ENCODE measurements around the gene FOXP4. TPM values are rescaled to one million over a fixed set of nuclear protein-coding genes. Genes with fewer than 3 reads are reported as not detected.

Gene FOXP4
- total RNA-seq, 1 donor from 2014 or later, result 0.82 TPM

GRCh38 chr6:41579088-41579610 lies 33.0 kb downstream of the FOXP4 start:
- FAIRE-seq, result no peak

GRCh38 chr6:41580690-41581089 lies 34.5 kb downstream of the FOXP4 start:
- DNase-seq (ENCODE audit: low spot score in 2 of 2), result no peak
- no peak for FAIRE-seq

More at GRCh38 chr6:41579088-41579610, 33.0 kb downstream of the FOXP4 start:
- DNase-seq (ENCODE audit: low spot score in 2 of 2), result no peak

- FAIRE-seq (no peak), DNase-seq (ENCODE audit: low spot score in 2 of 2) (peak in 1 of 2 donors; percentile 51)
These were observed 35.3 kb downstream of the FOXP4 start for GRCh38 chr6:41581381-41581991.

- FAIRE-seq (no peak), DNase-seq (ENCODE audit: low spot score in 2 of 2) (no peak)
These were observed 36.4 kb downstream of the FOXP4 start for GRCh38 chr6:41582540-41582939.

- DNase-seq (ENCODE audit: low spot score in 2 of 2) (no peak), FAIRE-seq (no peak)
These were observed 37.4 kb downstream of the FOXP4 start for GRCh38 chr6:41583565-41583964.

- FAIRE-seq (no peak), DNase-seq (ENCODE audit: low spot score in 2 of 2) (no peak)
These were observed 38.0 kb downstream of the FOXP4 start for GRCh38 chr6:41584205-41584604.

- no peak for FAIRE-seq
- no peak for DNase-seq (ENCODE audit: low spot score in 2 of 2)
These were observed 38.6 kb downstream of the FOXP4 start for GRCh38 chr6:41584668-41585205.

- no peak for DNase-seq (ENCODE audit: low spot score in 2 of 2)
- no peak for FAIRE-seq
These were observed 39.4 kb downstream of the FOXP4 start for GRCh38 chr6:41585605-41586004.

- no peak for FAIRE-seq
- DNase-seq (ENCODE audit: low spot score in 2 of 2), result peak in 1 of 2 donors; percentile 44
These were observed 40.2 kb downstream of the FOXP4 start for GRCh38 chr6:41586252-41587007.

- DNase-seq (ENCODE audit: low spot score in 2 of 2) (no peak), FAIRE-seq (no peak)
These were observed 41.1 kb downstream of the FOXP4 start for GRCh38 chr6:41587131-41587879.

GRCh38 chr6:41588111-41588510 lies 41.9 kb downstream of the FOXP4 start:
- FAIRE-seq (no peak), DNase-seq (ENCODE audit: low spot score in 2 of 2) (peak in 1 of 2 donors; percentile 44)

GRCh38 chr6:41589223-41589622 lies 43.0 kb downstream of the FOXP4 start:
- FAIRE-seq (no peak), DNase-seq (ENCODE audit: low spot score in 2 of 2) (no peak)

GRCh38 chr6:41589636-41590622 lies 43.7 kb downstream of the FOXP4 start:
- FAIRE-seq (no peak), DNase-seq (ENCODE audit: low spot score in 2 of 2) (no peak)

GRCh38 chr6:41591122-41591521 lies 44.9 kb downstream of the FOXP4 start:
- DNase-seq (ENCODE audit: low spot score in 2 of 2) (no peak), FAIRE-seq (no peak)

GRCh38 chr6:41591859-41592502 lies 45.8 kb downstream of the FOXP4 start:
- FAIRE-seq (no peak), DNase-seq (ENCODE audit: low spot score in 2 of 2) (peak; percentile 79 to 88)

- DNase-seq (ENCODE audit: low spot score in 2 of 2), result no peak
These were observed 47.2 kb downstream of the FOXP4 start for GRCh38 chr6:41593406-41593805.

GRCh38 chr6:41593839-41594238 lies 47.7 kb downstream of the FOXP4 start:
- FAIRE-seq (no peak), DNase-seq (ENCODE audit: low spot score in 2 of 2) (no peak)

More at GRCh38 chr6:41593406-41593805, 47.2 kb downstream of the FOXP4 start:
- no peak for FAIRE-seq

GRCh38 chr6:41594326-41594725 lies 48.1 kb downstream of the FOXP4 start:
- FAIRE-seq, result no peak
- no peak for DNase-seq (ENCODE audit: low spot score in 2 of 2)

GRCh38 chr6:41594766-41595165 lies 48.6 kb downstream of the FOXP4 start:
- FAIRE-seq (no peak), DNase-seq (ENCODE audit: low spot score in 2 of 2) (no peak)

All from frontal cortex (tissue), 4 donors.